Activated CD8-positive, alpha-beta memory T cell treated with anti-CD3 and anti-CD28 coated beads, Interleukin-2, amount 50 U/mL, for 1 hour (primary cell): Measurements from ENCODE around the gene PAQR6.

ENCODE experiments used
- DNase-seq: peaks from one replicate; pipeline ENCODE4 v3.0.0-alpha.2; 2020; ENCODE audit errors: extremely low read depth

PAQR6 gene

GRCh38 chr1:156193488-156194299, 54.2 kb downstream of the PAQR6 start, which contains the start of gene SLC25A44:
TSS of gene SLC25A44 (plus strand) at chr1:156194104. CDS start at chr1:156199848, 5,744 bp downstream.
- peak; percentile 91 for DNase-seq
